SK-MEL-5 (cell line): ENCODE measurements around the gene KLRC4. TPM values are rescaled to one million over a fixed set of nuclear protein-coding genes. Genes with fewer than 3 reads are reported as not detected.

Experiments used
- DNase-seq: peaks from one replicate; pipeline ENCODE4 v3.0.0-alpha.2; 2016; ENCODE audit warnings: low read depth, low spot score
- in situ Hi-C: cut with HindIII; loops from 2 replicates; pipeline ENCODE4 v1.10.0; 2016; ENCODE audit warnings: low sequenced_read_pairs, high pct_unique_total_duplicates, low pct_unique_long_range_greater_than_20kb
- total RNA-seq: library from RNA; depleted of rRNA; stranded (reverse); fragments of >200 nt; shearing (Covaris generic); gene quantifications from 2 replicates; pipeline ENCODE4 v1.2.3, GENCODE V29; 2014; rRNA removed

The KLRC4 gene
- total RNA-seq, 1 experiment from 2014 or later: 0.16 TPM

DNA sequence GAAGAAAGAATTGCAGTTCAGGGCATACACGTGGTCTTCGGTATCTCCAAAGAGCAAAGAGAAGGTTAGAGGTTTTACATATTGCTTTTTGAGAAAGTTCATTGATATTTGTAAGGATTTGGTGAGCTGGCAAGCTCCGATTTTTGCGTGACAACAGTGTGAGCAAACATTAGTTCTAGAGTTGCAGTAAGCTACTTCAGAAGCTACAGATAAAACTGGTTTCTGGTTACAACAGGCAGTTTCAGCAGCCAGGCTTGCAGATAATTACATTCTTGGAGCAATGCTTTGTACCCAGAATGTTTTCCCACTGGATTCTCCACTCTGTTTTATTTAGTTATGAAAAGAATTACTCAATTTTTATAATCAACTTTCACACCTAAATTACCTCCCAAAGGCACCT lies 47.9 kb downstream of the KLRC4 start:
- no peak for DNase-seq
- in situ Hi-C loops: no loop called here

DNA sequence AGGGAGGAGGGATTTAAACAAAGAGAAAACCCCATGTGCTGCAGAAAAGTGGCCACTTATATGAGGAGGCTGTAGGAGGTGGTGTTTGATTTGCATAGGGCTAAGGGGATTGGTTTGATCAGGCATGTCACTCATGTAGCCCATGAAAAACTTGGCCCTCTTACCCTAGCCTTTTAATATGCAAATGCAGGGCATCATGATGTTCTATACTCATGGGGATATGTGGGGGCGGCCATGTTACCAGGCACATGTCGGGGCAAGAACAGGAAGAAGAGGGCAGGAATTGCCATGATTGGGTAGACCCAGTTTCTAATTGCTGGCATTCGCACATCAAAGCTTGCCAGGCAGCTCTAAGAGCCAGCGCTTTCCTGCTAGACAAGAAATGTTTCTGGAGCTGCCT lies 48.5 kb downstream of the KLRC4 start:
- in situ Hi-C loops: no loop called here
- DNase-seq: no peak

DNA sequence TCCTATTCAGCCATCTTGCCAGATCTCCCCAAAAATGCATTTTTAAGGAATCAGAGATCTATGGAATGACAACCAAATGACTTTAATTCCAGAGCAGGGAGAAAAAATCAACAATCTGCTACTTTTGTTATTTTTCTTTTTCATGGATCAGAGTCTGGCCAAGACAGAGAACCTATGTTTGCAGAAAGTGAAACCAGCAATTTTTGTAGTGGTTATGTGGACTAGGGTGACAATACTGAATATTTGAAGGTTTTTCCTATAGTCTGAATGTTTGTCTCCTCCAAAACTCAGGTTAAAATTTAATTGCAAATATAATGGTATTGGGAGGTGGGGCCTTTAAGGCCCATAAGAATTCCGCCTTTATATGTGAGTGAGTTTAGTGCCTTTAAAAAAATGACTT lies 50.6 kb downstream of the KLRC4 start:
- DNase-seq: no peak
- in situ Hi-C loops: no loop called here

DNA sequence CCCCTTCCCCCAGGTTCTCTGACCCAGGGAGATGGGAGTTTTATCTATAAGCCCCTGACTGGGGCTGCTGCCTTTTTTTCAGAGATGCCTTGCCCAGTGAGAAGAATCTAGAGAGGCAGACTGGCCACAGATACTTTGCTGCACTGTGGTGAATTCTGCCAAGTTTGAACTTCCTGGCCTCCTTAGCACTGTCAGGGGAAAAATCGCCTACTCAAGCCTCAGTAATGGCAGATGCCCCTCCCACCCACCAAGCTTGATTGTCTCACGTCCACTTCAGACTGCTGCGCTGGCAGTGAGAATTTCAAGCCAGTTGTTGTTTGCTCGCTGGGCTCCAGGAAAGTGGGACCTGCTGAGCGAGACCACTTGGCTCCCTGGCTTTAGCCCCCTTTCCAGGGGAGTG lies 51.4 kb downstream of the KLRC4 start:
- in situ Hi-C loops: no loop called here
- no peak for DNase-seq

Other genes with a start within 250 kb of the KLRC4 start
- gene OLR1, start 237.6 kb downstream of the KLRC4 start, total RNA-seq: not detected in 2 replicates
- 0.08 TPM in 1 of 2 replicates, not detected in the other for gene TMEM52B, start 230.7 kb downstream of the KLRC4 start, total RNA-seq
- 57.2 and 63.2 TPM in 2 replicates for gene GABARAPL1, start 196.9 kb downstream of the KLRC4 start, total RNA-seq
- not detected in 2 replicates for gene KLRD1, start 101.9 kb downstream of the KLRC4 start, total RNA-seq
- gene KLRK1, start 19.7 kb downstream of the KLRC4 start, total RNA-seq: 0.50 and 1.2 TPM in 2 replicates
- gene KLRC3, start 10.8 kb upstream of the KLRC4 start, total RNA-seq: 0.66 and 1.7 TPM in 2 replicates
- gene KLRC2, start 26.3 kb upstream of the KLRC4 start, total RNA-seq: not detected in 2 replicates
- 0.21 and 0.24 TPM in 2 replicates for gene KLRC1, start 43.6 kb upstream of the KLRC4 start, total RNA-seq
- 1.3 and 2.5 TPM in 2 replicates for gene EIF2S3B, start 96.1 kb upstream of the KLRC4 start, total RNA-seq
- 62.0 and 66.9 TPM in 2 replicates for gene MAGOHB, start 203.9 kb upstream of the KLRC4 start, total RNA-seq